H1 (cell line): ENCODE measurements around the gene HADHA.

Experiments used
- MAX ChIP-seq: IDR thresholded peaks from 2 replicates; pipeline ENCODE4 v1.6.1; 2012; ENCODE audit warnings: inconsistent platforms
- PHF8 ChIP-seq: fragments of 200-600 bp; sonication (generic); conservative IDR thresholded peaks from 2 replicates; pipeline ENCODE4 v1.7.1; 2012; ENCODE audit warnings: low read depth, mild to moderate bottlenecking, inconsistent platforms, low read length, moderate library complexity
- POLR2A ChIP-seq, 2 experiments: IDR thresholded peaks; 1 replicate in 1 of 2; 2 replicates in 1 of 2; pipeline ENCODE4 v1.6.1; 2011; ENCODE audit warnings: low read depth in 2 of 2, low read length in 2 of 2, mild to moderate bottlenecking in 2 of 2; ENCODE audit errors: control extremely low read depth in 1 of 2

GRCh38 chr2:26290001-26290400, 45.6 kb upstream of the HADHA start:
- no peak for TF ChIP-seq POLR2A (IDR thresholded peaks at IDR 0.05; ENCODE audit: control extremely low read depth in 1 of 2, low read depth in 2 of 2, low read length in 2 of 2)
- TF ChIP-seq MAX, result no peak
- no peak for TF ChIP-seq PHF8
